ENCODE data around the gene FTCDNL1. TPM values are rescaled to one million over a fixed set of nuclear protein-coding genes. Genes with fewer than 3 reads are reported as not detected.

The FTCDNL1 gene
- total RNA-seq, 1 experiment from 2014 or later, result 2.0 TPM

DNA sequence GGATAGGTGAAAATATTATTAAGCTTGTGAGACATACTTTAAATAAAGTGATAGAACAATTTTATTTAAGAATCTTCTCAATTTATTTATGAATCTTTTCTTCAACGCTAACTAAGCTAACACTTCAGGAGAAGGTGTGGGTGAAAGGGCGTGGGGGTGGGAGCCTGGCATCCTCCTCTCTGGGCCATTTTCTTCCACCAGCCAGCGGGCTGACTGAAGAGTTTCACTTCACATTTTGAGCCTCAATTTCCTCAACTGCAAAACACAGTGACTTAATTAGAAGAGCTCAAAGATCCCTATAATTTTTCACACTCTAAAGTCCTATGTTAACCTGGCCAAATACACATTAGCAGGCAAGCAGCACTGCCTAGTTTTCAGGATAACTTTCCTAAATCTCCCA, 94.8 kb downstream of the FTCDNL1 start:
- H2BK5ac ChIP-seq (ENCODE audit: insufficient read length, low read length), result no peak overlapping the region
- H3K4ac ChIP-seq (ENCODE audit: low read depth, low read length), result no peak overlapping the region
- H4K91ac ChIP-seq (ENCODE audit: insufficient read length, low read depth, low read length), result no peak overlapping the region
- no peak overlapping the region for H3K23ac ChIP-seq (ENCODE audit: insufficient read length, low read depth, low read length)
- Mint-ChIP-seq H3K9me3 (peaks cover 11% of the 10 kb centered on the region in 2 experiments), H3K27ac (no peak overlapping the region), H3K27me3 (ENCODE audit: low read depth) (no peaks in the 10 kb centered on the region), H3K4me3 (no peak overlapping the region), H3K36me3 (ENCODE audit: insufficient read depth in 1 of 3, low read depth in 3 of 3) (peaks cover 0 to 12% (median 8%) of the 10 kb centered on the region in 3 experiments; a peak in 5 of 7 replicates), H3K4me1 (peaks cover 10 to 11% of the 10 kb centered on the region in 2 experiments)
- H3K18ac ChIP-seq (ENCODE audit: insufficient read length, low read depth, low read length), result no peak overlapping the region
- no peak overlapping the region for H2AFZ ChIP-seq (ENCODE audit: low read length)
- H3K4me1 ChIP-seq (ENCODE audit: insufficient read depth, low read length), result peaks cover 3% of the 10 kb centered on the region; the same call in 1 of the 2 replicates
- TF ChIP-seq, protein P1, sequence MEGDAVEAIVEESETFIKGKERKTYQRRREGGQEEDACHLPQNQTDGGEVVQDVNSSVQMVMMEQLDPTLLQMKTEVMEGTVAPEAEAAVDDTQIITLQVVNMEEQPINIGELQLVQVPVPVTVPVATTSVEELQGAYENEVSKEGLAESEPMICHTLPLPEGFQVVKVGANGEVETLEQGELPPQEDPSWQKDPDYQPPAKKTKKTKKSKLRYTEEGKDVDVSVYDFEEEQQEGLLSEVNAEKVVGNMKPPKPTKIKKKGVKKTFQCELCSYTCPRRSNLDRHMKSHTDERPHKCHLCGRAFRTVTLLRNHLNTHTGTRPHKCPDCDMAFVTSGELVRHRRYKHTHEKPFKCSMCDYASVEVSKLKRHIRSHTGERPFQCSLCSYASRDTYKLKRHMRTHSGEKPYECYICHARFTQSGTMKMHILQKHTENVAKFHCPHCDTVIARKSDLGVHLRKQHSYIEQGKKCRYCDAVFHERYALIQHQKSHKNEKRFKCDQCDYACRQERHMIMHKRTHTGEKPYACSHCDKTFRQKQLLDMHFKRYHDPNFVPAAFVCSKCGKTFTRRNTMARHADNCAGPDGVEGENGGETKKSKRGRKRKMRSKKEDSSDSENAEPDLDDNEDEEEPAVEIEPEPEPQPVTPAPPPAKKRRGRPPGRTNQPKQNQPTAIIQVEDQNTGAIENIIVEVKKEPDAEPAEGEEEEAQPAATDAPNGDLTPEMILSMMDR (conservative IDR thresholded peaks at IDR 0.05), result no peak
- no peaks in the 10 kb centered on the region for H3K27me3 ChIP-seq (ENCODE audit: insufficient read depth, low read length)
- H2BK12ac ChIP-seq (ENCODE audit: insufficient read length, low read depth, low read length), result no peak overlapping the region
- no peak overlapping the region for H3T11ph ChIP-seq (ENCODE audit: low read length)
- no peaks in the 10 kb centered on the region for H3K79me2 ChIP-seq (ENCODE audit: insufficient read depth, low read length)
- H4K5ac ChIP-seq (ENCODE audit: insufficient read length, low read depth, low read length), result no peak overlapping the region
- no peak for DNase-seq
- no peaks in the 10 kb centered on the region for H3K23me2 ChIP-seq (ENCODE audit: insufficient read length, low read depth, low read length, poor library complexity, severe bottlenecking)
- WGBS (ENCODE audit: extremely low coverage, insufficient read length, low lambda C conversion rate), result no CpG with 5 or more reads among the region's 3 CpGs
- peaks cover 9% of the 10 kb centered on the region for H3K9me3 ChIP-seq (ENCODE audit: control insufficient read depth, low read depth, low read length)
- H3K4me2 ChIP-seq (ENCODE audit: insufficient read depth, insufficient read length, low read length), result no peak overlapping the region
- H3K56ac ChIP-seq (ENCODE audit: insufficient read length, low read depth, low read length), result no peak overlapping the region
- no peak overlapping the region for H3K14ac ChIP-seq (ENCODE audit: insufficient read depth, low read length)
- no peak overlapping the region for H3K9ac ChIP-seq (ENCODE audit: extremely low read depth, insufficient read length, low read length)
- H2BK20ac ChIP-seq (ENCODE audit: low read depth, low read length, poor library complexity, severe bottlenecking), result no peak overlapping the region
- H2BK15ac ChIP-seq (ENCODE audit: low read depth, low read length), result no peak overlapping the region
- H4K20me1 ChIP-seq (ENCODE audit: control insufficient read depth, insufficient read depth, insufficient read length), result no peaks in the 10 kb centered on the region
- H3K27ac ChIP-seq (ENCODE audit: insufficient read length, low read depth, low read length), result no peak overlapping the region
- H4K8ac ChIP-seq (replicated peaks; ENCODE audit: insufficient read length, low read depth, low read length), result no peak overlapping the region
- no peaks in the 10 kb centered on the region for H3K79me1 ChIP-seq (ENCODE audit: insufficient read depth, low read depth, low read length, poor library complexity, severe bottlenecking)
- H2AK5ac ChIP-seq (ENCODE audit: insufficient read length, low read length), result no peak overlapping the region
- H2BK120ac ChIP-seq (ENCODE audit: low read depth, low read length, poor library complexity, severe bottlenecking), result no peak overlapping the region

Measured in H9 (cell line).